OCI-LY3 (cell line): ENCODE measurements around the gene IL2RA.
"Not testable (repeated sequence)": the region's sequence is repeated elsewhere in the genome, so short reads cannot be mapped to it uniquely, and the experiment has no call there.

Experiments
- H2AFZ ChIP-seq: fragments of 200-600, 300-600 bp; shearing (Covaris generic); 2 replicates; pipeline ENCODE4 v1.6.0; 2014; ENCODE audit warnings: antibody characterized with exemption, low read depth, low read length
- H3K27ac ChIP-seq: fragments of 200-600, 300-600 bp; sonication (generic); 2 replicates; pipeline ENCODE4 v1.5.1; 2014; ENCODE audit warnings: mild to moderate bottlenecking, low read length, moderate library complexity, mixed read lengths
- H3K27me3 ChIP-seq: fragments of 200-600, 300-600 bp; sonication (generic); 2 replicates; pipeline ENCODE4 v1.6.1; 2014; ENCODE audit warnings: low read depth, low read length, mixed read lengths
- H3K36me3 ChIP-seq: fragments of 200-600, 300-600 bp; sonication (generic); replicated peaks from 2 replicates; pipeline ENCODE3; 2014; ENCODE audit warnings: low read depth, low read length, mixed read lengths
- H3K4me1 ChIP-seq: fragments of 300-600, 200-600 bp; sonication (generic); 2 replicates; pipeline ENCODE4 v1.6.1; 2014; ENCODE audit warnings: low read length, mixed read lengths
- H3K4me2 ChIP-seq: fragments of 200-600, 300-600 bp; sonication (generic); 2 replicates; pipeline ENCODE4 v1.6.1; 2014; ENCODE audit warnings: low read length, mixed read lengths
- H3K4me3 ChIP-seq: fragments of 300-600, 200-600 bp; sonication (generic); 2 replicates; pipeline ENCODE4 v1.5.1; 2014; ENCODE audit warnings: antibody characterized with exemption, mild to moderate bottlenecking, low read length, moderate library complexity
- H3K79me2 ChIP-seq: fragments of 300-600, 200-600 bp; shearing (Covaris generic); 2 replicates; pipeline ENCODE4 v1.6.1; 2014; ENCODE audit warnings: mild to moderate bottlenecking, low read length, mixed read lengths
- H3K9ac ChIP-seq: fragments of 300-600, 200-600 bp; shearing (Covaris generic); 2 replicates; pipeline ENCODE4 v1.6.0; 2014; ENCODE audit warnings: mild to moderate bottlenecking, low read length, moderate library complexity
- H3K9me3 ChIP-seq: fragments of 200-600, 300-600 bp; shearing (Covaris generic); 2 replicates; pipeline ENCODE4 v1.6.1; 2014; ENCODE audit warnings: low read length, mixed read lengths; ENCODE audit not compliant: insufficient read depth
- H4K20me1 ChIP-seq: fragments of 200-600, 300-600 bp; sonication (generic); 2 replicates; pipeline ENCODE4 v1.6.1; 2016; ENCODE audit warnings: low read length, mixed read lengths; ENCODE audit not compliant: insufficient read depth
- EZH2phosphoT487 ChIP-seq: fragments of 200-600 bp; shearing (Covaris generic); IDR thresholded peaks from 2 replicates; pipeline ENCODE4 v1.6.1; 2018; ENCODE audit warnings: antibody characterized with exemption, mixed run types, low read depth
- TF ChIP-seq, protein P1 (sequence below): fragments of 200-600, 300-600 bp; sonication (generic); IDR thresholded peaks from 2 replicates; pipeline ENCODE4 v1.5.1; 2014; ENCODE audit warnings: antibody characterized with exemption, low read length, low read depth

The IL2RA gene

DNA sequence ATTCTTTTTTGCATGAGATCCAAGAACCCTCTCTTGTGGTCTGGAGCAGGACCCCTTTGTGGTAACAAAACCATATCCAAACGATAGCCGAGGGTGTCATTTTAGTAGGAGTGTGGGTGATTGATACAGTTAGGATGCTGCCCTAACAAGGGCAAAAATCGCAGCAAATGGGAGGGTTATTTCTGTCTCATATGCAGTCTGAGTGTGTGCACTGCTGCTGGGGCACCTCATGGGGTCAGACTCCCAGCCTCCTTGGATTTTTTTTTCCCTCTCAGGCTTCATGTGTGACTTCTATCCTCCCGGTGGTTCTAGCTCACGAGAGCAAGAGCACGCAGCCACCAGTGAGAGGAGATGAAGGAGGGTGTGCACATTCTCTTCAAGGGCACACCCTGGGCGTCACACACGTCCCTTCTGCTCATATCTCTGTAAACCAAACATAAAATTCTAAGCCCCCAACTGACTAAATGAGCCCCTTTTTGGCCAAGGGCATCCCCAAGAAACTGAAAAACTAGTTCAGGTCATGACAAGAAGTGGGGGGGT lies 56.2 kb downstream of the IL2RA start:
- Histone ChIP-seq H3K4me2 (no peak overlapping the region), H3K4me1 (no peaks in the 10 kb centered on the region), H3K4me3 (no peak overlapping the region), H3K27ac (no peak overlapping the region), H2AFZ (no peak overlapping the region), H3K36me3 (no peaks in the 10 kb centered on the region), H3K27me3 (no peaks in the 10 kb centered on the region), H3K9me3 (no peaks in the 10 kb centered on the region), H3K9ac (no peak overlapping the region), H4K20me1 (no peaks in the 10 kb centered on the region), H3K79me2 (no peaks in the 10 kb centered on the region)
- no peak for TF ChIP-seq EZH2phosphoT487
- TF ChIP-seq, protein P1, sequence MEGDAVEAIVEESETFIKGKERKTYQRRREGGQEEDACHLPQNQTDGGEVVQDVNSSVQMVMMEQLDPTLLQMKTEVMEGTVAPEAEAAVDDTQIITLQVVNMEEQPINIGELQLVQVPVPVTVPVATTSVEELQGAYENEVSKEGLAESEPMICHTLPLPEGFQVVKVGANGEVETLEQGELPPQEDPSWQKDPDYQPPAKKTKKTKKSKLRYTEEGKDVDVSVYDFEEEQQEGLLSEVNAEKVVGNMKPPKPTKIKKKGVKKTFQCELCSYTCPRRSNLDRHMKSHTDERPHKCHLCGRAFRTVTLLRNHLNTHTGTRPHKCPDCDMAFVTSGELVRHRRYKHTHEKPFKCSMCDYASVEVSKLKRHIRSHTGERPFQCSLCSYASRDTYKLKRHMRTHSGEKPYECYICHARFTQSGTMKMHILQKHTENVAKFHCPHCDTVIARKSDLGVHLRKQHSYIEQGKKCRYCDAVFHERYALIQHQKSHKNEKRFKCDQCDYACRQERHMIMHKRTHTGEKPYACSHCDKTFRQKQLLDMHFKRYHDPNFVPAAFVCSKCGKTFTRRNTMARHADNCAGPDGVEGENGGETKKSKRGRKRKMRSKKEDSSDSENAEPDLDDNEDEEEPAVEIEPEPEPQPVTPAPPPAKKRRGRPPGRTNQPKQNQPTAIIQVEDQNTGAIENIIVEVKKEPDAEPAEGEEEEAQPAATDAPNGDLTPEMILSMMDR, result no peak

DNA sequence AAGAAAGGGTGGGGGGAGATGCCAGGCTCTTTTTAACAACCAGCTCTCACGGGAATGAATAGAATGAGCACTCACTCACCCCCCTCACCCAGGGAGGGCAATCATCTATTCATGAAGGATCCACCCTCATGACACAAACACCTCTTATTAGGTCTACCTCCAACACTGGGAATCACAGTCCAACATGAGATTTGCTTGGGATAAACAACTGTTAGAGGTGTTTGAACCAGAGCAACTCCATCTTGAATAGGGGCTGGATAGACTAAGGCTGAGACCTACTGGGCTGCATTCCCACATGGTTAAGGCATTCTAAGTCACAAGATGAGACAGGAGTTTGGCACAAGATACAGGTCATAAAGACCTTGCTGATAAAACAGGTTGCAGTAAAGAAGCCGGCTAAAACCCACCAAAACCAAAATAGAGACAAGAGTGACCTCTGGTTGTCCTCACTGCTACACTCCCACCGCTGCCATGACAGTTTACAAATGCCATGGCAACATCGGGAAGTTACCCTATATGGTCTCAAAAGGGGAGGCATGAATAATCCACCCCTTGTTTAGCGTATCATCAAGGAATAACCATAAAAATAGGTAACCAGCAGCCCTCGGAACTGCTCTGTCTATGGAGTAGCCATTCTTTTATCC lies 56.9 kb downstream of the IL2RA start:
- not testable (repeated sequence) for H2AFZ ChIP-seq, H3K79me2 ChIP-seq, H3K4me3 ChIP-seq, H3K27me3 ChIP-seq, H3K36me3 ChIP-seq, H3K9ac ChIP-seq, H3K4me2 ChIP-seq, H3K9me3 ChIP-seq, H3K4me1 ChIP-seq, H4K20me1 ChIP-seq, H3K27ac ChIP-seq

DNA sequence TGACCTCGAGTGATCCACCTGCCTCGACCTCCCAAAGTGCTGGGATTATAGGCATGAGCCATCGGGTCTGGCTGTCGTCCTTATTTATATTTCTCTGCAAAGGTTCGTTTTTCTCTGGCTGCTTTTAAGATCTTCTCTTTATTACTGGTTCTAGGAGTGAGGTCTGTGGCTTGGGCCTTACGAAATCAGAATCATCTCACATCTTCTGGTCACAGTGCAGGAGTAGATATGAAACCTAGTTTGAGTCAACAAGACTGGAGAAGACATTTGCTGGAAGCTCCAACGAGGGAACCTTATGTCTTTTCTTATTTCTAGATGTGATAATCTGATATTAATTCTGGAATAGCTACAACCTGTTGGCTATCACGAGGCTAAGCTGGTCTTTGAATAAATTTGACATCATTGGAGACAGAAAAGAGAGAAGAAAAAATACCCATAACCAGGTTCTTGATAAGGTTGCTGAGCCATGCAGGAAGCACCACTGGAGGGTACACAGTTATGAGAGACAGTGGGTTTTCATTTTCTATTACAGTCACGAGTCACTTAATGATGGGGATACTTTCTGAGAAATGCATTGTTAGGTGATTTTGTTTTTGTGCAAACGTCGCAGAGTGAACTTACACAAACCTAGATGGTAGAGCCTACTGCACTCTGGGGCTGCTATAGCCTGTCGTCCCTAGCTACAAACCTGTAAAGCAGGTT lies 59.2 kb downstream of the IL2RA start:
- TF ChIP-seq, protein P1, result no peak
- no peak for TF ChIP-seq EZH2phosphoT487

DNA sequence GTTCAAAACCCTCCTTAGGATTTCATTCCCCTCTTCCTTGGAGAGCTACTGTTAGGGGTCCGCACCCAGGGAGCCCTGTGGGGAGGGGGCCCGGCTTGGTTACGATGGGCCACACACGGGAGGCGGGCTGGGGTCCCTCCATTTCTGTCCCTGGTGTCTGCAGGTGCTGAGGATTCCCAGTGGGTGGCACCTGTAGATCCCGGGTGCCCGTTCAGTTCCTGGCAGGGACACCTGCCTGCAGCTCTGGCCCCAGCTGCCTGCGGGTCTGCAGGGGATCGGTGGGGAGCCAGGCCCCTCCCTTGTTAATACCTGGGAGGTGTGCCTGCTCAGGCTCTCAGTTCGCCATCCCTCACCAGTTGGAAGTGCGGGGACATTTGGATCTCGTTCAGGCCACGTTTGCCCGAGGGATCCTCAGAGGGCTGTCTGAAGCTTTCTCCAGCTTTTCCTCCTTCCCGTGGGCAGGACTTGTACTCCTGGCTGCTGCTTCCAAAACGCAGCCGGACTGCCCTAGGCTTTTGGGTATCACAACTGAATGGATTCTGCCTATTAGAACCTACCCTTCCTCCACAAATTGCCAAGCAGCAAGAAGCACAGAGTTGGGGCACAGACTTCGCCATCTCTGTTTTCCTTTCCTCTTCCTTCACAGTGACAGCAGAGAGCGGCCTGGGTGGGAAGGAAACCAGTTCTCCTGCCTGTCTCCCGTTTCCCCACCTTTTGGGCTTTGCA lies 62.6 kb downstream of the IL2RA start:
- H3K4me3 ChIP-seq, result no peak overlapping the region
- H2AFZ ChIP-seq, result no peak overlapping the region
- TF ChIP-seq, protein P1, result no peak
- no peak for TF ChIP-seq EZH2phosphoT487
- no peaks in the 10 kb centered on the region for H3K36me3 ChIP-seq
- H3K4me1 ChIP-seq, result no peaks in the 10 kb centered on the region
- no peaks in the 10 kb centered on the region for H3K79me2 ChIP-seq
- H3K4me2 ChIP-seq, result no peak overlapping the region
- H3K9me3 ChIP-seq, result no peaks in the 10 kb centered on the region
- no peaks in the 10 kb centered on the region for H4K20me1 ChIP-seq
- H3K27ac ChIP-seq, result no peak overlapping the region
- no peak overlapping the region for H3K9ac ChIP-seq
- no peaks in the 10 kb centered on the region for H3K27me3 ChIP-seq

More for the DNA sequence above, 59.2 kb downstream of the IL2RA start:
- H4K20me1 ChIP-seq, result no peaks in the 10 kb centered on the region
- no peak overlapping the region for H3K4me3 ChIP-seq
- no peak overlapping the region for H3K9ac ChIP-seq
- H3K79me2 ChIP-seq, result no peaks in the 10 kb centered on the region
- H3K4me2 ChIP-seq, result no peak overlapping the region
- no peak overlapping the region for H3K27ac ChIP-seq
- no peaks in the 10 kb centered on the region for H3K36me3 ChIP-seq
- H3K9me3 ChIP-seq, result no peaks in the 10 kb centered on the region
- no peak overlapping the region for H2AFZ ChIP-seq
- H3K4me1 ChIP-seq, result no peaks in the 10 kb centered on the region
- no peaks in the 10 kb centered on the region for H3K27me3 ChIP-seq
